ENCODE measurements around the gene CTNND2. TPM values are rescaled to one million over a fixed set of nuclear protein-coding genes. Genes with fewer than 3 reads are reported as not detected.

Gene CTNND2
- total and polyA plus RNA-seq, 10 of the 15 experiments (the other 5 are each of a cell fraction or from before 2014, with no cell fraction given) = 0.02 to 0.16 (median 0.04) TPM; not detected in 7

- ATAC-seq (no peak), FAIRE-seq (no peak), DNase-seq (ENCODE audit: low read depth, low spot score) (no peak)
- Histone ChIP-seq H3K36me3 (ENCODE audit: control insufficient read depth in 2 of 2, insufficient read depth in 2 of 2, low read length in 1 of 2) (no peaks in the 10 kb centered on the region), H4K20me1 (ENCODE audit: control insufficient read depth, insufficient read depth) (no peaks in the 10 kb centered on the region), H3K27ac (ENCODE audit: control insufficient read depth, insufficient read depth) (no peak overlapping the region), H2AFZ (ENCODE audit: control insufficient read depth, low read depth, low read length) (no peak overlapping the region), H3K9ac (ENCODE audit: control insufficient read depth, insufficient read depth, low read length) (no peak overlapping the region), H3K4me2 (ENCODE audit: control insufficient read depth, insufficient read depth) (no peak overlapping the region), H3K27me3 (replicated peaks in 1 of 2; ENCODE audit: control insufficient read depth in 2 of 2, insufficient read depth in 2 of 2, low read length in 1 of 2) (no peaks in the 10 kb centered on the region), H3K4me1 (ENCODE audit: control insufficient read depth, insufficient read depth, low read length) (no peaks in the 10 kb centered on the region), H3K79me2 (ENCODE audit: control insufficient read depth, insufficient read depth, low read length) (no peaks in the 10 kb centered on the region), H3K9me3 (replicated peaks; ENCODE audit: control insufficient read depth, insufficient read depth, low read length) (no peaks in the 10 kb centered on the region), H3K4me3 (no peak overlapping the region)
- WGBS (ENCODE audit: insufficient coverage, insufficient replicate concordance, low lambda C conversion rate, missing lambda C conversion rate) = 8% methylated on average over 5 of the region's 5 CpGs
- POLR2A ChIA-PET = no interaction called here
- TF ChIP-seq RAD21 (IDR thresholded peaks at IDR 0.05; ENCODE audit: insufficient read depth, low read depth, low read length) (no peak), CBFB (IDR thresholded peaks at IDR 0.05; ENCODE audit: low read depth) (no peak), NBN (IDR thresholded peaks at IDR 0.05) (no peak), E2F8 (IDR thresholded peaks at IDR 0.05; ENCODE audit: low read depth, partially characterized antibody) (no peak), REST (IDR thresholded peaks at IDR 0.05; ENCODE audit: low read depth, low read length) (no peak), SREBF1 (IDR thresholded peaks at IDR 0.05; ENCODE audit: low read length) (no peak), PBX3 (IDR thresholded peaks at IDR 0.05; ENCODE audit: insufficient replicate concordance, low read depth, low read length) (no peak), NKRF (conservative IDR thresholded peaks at IDR 0.05) (no peak), MTA3 (IDR thresholded peaks at IDR 0.05; ENCODE audit: borderline replicate concordance, low read length) (no peak), ZBED1 (IDR thresholded peaks at IDR 0.05; ENCODE audit: borderline replicate concordance) (no peak), SMARCA5 (IDR thresholded peaks at IDR 0.05) (no peak), SIX5 (IDR thresholded peaks at IDR 0.05; ENCODE audit: low read depth, low read length, severe bottlenecking) (no peak)
- no TSS peak for BruUV-seq (replicated peaks)
- SMC1A ChIA-PET (ENCODE audit: uncharacterized antibody, unreplicated experiment) = no interaction called here
- in situ Hi-C loops (cut with MboI) (no loop called here), intact Hi-C loops (cut with micrococcal nuclease; ENCODE audit: unreplicated experiment) (no loop called here)
- CTCF ChIA-PET = no interaction called here
- RAD21 ChIA-PET (ENCODE audit: unreplicated experiment) = no interaction called here
These were observed 954.2 kb downstream of the CTNND2 start for GRCh38 chr5:10949856-10950630.

All from GM12878 (cell line).